ENCODE data around the gene CEP55.
"Not testable (repeated sequence)": the region's sequence is repeated elsewhere in the genome, so short reads cannot be mapped to it uniquely, and the experiment has no call there.

Gene CEP55

GRCh38 chr10:93509816-93510215, 13.4 kb downstream of the CEP55 start:
- DNase-seq (ENCODE audit: low spot score) (no peak), FAIRE-seq (no peak)

- no peak for DNase-seq (ENCODE audit: low spot score)
- no peak for FAIRE-seq
Measured at GRCh38 chr10:93512565-93512964, 16.2 kb downstream of the CEP55 start.

- DNase-seq (ENCODE audit: low spot score), result no peak
Measured at GRCh38 chr10:93513091-93513490, 16.7 kb downstream of the CEP55 start.

GRCh38 chr10:93514521-93514920, 18.1 kb downstream of the CEP55 start:
- DNase-seq (ENCODE audit: low spot score) (no peak), FAIRE-seq (no peak)

More at GRCh38 chr10:93513091-93513490, 16.7 kb downstream of the CEP55 start:
- no peak for FAIRE-seq

- DNase-seq (ENCODE audit: low spot score), result no peak
- FAIRE-seq, result no peak
Measured at GRCh38 chr10:93515071-93516005, 18.9 kb downstream of the CEP55 start.

- FAIRE-seq (no peak), DNase-seq (ENCODE audit: low spot score) (no peak)
Measured at GRCh38 chr10:93516006-93516380, 19.6 kb downstream of the CEP55 start.

- DNase-seq (ENCODE audit: low spot score) (no peak), FAIRE-seq (no peak)
Measured at GRCh38 chr10:93518531-93518930, 22.1 kb downstream of the CEP55 start.

- DNase-seq (ENCODE audit: low spot score) (no peak), FAIRE-seq (no peak)
Measured at GRCh38 chr10:93535293-93535692, 38.9 kb downstream of the CEP55 start.

GRCh38 chr10:93540871-93541270, 44.5 kb downstream of the CEP55 start:
- not testable (repeated sequence) for FAIRE-seq; DNase-seq (ENCODE audit: low spot score)

GRCh38 chr10:93541402-93542357, 45.3 kb downstream of the CEP55 start:
- DNase-seq (ENCODE audit: low spot score) (no peak), FAIRE-seq (no peak)

- DNase-seq (ENCODE audit: low spot score) (no peak), FAIRE-seq (no peak)
Measured at GRCh38 chr10:93542358-93542791, 46.0 kb downstream of the CEP55 start.

GRCh38 chr10:93546995-93547394, 50.6 kb downstream of the CEP55 start:
- not testable (repeated sequence) for DNase-seq (ENCODE audit: low spot score); FAIRE-seq

GRCh38 chr10:93547522-93547921, 51.1 kb downstream of the CEP55 start:
- no peak for FAIRE-seq

GRCh38 chr10:93548376-93549071, 52.1 kb downstream of the CEP55 start:
- DNase-seq (ENCODE audit: low spot score), result no peak

More at GRCh38 chr10:93547522-93547921, 51.1 kb downstream of the CEP55 start:
- no peak for DNase-seq (ENCODE audit: low spot score)

GRCh38 chr10:93550606-93551005, 54.2 kb downstream of the CEP55 start:
- DNase-seq (ENCODE audit: low spot score) (no peak), FAIRE-seq (no peak)

More at GRCh38 chr10:93548376-93549071, 52.1 kb downstream of the CEP55 start:
- no peak for FAIRE-seq

- DNase-seq (ENCODE audit: low spot score), result no peak
- no peak for FAIRE-seq
Measured at GRCh38 chr10:93552780-93553179, 56.4 kb downstream of the CEP55 start.

GRCh38 chr10:93553482-93554315, 57.3 kb downstream of the CEP55 start:
- DNase-seq (ENCODE audit: low spot score) (no peak), FAIRE-seq (no peak)

GRCh38 chr10:93554316-93554663, 57.9 kb downstream of the CEP55 start:
- DNase-seq (ENCODE audit: low spot score) (no peak), FAIRE-seq (no peak)

GRCh38 chr10:93554760-93555432, 58.5 kb downstream of the CEP55 start:
- FAIRE-seq (no peak), DNase-seq (ENCODE audit: low spot score) (peak; percentile 34)

GRCh38 chr10:93559490-93559889, 63.1 kb downstream of the CEP55 start:
- FAIRE-seq, result no peak
- DNase-seq (ENCODE audit: low spot score), result no peak
